ENCODE measurements around the gene C9orf85. TPM values are rescaled to one million over a fixed set of nuclear protein-coding genes. Genes with fewer than 3 reads are reported as not detected.
A peak's percentile ranks its signal among the peaks of the same experiment; 100 is the strongest.
"Not testable (repeated sequence)": the region's sequence is repeated elsewhere in the genome, so short reads cannot be mapped to it uniquely, and the experiment has no call there.

The C9orf85 gene
- total RNA-seq, 2 donors from 2014 or later, result 9.5 to 10.0 TPM

DNA sequence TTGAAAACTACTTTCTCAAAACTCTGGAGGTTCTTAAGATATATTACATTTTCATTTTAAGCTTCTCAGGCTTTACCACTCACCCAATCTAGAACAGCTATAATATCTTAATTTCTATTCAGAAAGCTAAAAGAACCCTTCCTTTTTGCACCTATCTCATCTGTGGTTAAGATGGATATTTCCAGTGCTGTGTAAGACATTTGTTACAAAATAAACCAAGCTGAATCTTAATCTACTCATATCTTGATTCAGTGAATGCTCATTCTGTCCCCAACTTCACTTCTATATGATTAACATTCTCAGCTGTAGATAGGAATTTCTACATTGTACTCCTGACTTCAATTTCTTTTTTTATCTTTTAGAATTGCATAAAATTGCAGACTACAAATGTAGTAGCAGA, 15.5 kb upstream of the C9orf85 start:
- Mint-ChIP-seq H3K27ac (no peak overlapping the region), H3K36me3 (peaks cover 0 to 25% of the 10 kb centered on the region in 2 donors), H3K9me3 (peaks cover 0 to 6% of the 10 kb centered on the region in 2 donors)
- no peak for DNase-seq (ENCODE audit: low spot score in 2 of 2)
- peak in 1 of 2 donors; percentile 78 for ATAC-seq

DNA sequence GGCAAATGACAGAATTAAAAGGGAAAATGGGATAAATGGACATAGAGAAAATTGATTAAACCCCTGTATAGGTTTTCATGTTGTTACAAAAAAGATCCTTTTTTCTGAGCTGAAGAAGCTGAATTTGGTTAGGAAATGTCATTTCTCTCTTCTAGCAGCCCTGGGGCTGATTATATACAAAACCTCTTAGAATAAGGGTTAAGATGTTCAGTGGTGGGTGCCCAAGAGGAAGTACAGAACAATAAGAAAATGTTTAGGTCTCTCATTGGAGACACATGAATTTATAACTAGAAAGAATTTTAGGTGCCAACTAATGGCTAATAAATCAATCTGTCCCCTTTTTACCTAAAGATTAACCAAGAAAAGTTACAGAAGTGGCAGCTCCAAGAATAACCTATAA, 14.7 kb upstream of the C9orf85 start:
- no peak for ATAC-seq
- peaks cover 0 to 25% of the 10 kb centered on the region in 2 donors for H3K36me3 Mint-ChIP-seq
- H3K9me3 Mint-ChIP-seq, result peaks cover 0 to 6% of the 10 kb centered on the region in 2 donors
- no peak for DNase-seq (ENCODE audit: low spot score in 2 of 2)
- H3K27ac Mint-ChIP-seq, result no peak overlapping the region

DNA sequence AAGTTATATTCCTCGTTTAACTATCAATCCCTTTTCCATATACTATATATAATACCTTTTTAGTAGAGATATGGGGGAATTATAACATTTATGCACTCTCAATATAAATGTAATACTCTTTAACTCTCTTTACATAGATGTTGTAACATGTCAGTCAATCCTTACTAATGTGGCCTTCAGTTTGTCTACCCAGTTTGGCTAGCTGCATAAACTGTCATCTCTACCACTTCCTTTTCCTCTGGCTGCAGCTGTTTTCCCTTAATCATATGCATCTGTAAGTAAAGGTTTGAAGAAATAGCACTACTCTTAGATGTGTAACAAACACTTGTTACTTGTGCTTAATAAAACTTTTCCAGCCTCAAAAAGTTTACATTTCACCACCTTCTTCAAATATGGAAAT, 13.9 kb upstream of the C9orf85 start:
- peak overlapping the region in 1 of 2 donors; percentile 66 for H3K27ac Mint-ChIP-seq
- H3K9me3 Mint-ChIP-seq, result peaks cover 0 to 6% of the 10 kb centered on the region in 2 donors
- DNase-seq (ENCODE audit: low spot score in 2 of 2), result no peak
- peak; percentile 48 to 60 for ATAC-seq
- H3K36me3 Mint-ChIP-seq, result peaks cover 0 to 25% of the 10 kb centered on the region in 2 donors

DNA sequence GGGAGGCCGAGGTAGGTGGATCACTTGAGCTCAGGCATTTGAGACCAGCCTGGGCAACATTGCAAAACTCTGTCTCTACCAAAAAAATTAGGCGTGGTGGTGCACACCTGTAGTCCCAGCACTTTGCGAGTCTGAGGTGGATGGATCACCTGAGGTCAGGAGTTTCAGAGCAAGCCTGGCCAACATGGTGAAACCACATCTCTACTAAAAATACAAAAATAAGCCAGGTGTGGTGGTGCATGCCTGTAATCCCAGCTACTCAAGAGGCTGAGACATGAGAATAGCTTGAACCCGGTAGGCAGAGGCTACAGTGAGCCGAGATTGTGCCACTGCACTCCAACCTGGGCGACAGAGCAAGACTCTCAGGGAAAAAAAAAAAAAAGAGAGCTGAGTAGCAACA, 12.7 kb upstream of the C9orf85 start:
- not testable (repeated sequence) for H3K27ac Mint-ChIP-seq; ATAC-seq; H3K9me3 Mint-ChIP-seq; DNase-seq (ENCODE audit: low spot score in 2 of 2)
- peaks cover 0 to 19% of the 10 kb centered on the region in 2 donors for H3K36me3 Mint-ChIP-seq

DNA sequence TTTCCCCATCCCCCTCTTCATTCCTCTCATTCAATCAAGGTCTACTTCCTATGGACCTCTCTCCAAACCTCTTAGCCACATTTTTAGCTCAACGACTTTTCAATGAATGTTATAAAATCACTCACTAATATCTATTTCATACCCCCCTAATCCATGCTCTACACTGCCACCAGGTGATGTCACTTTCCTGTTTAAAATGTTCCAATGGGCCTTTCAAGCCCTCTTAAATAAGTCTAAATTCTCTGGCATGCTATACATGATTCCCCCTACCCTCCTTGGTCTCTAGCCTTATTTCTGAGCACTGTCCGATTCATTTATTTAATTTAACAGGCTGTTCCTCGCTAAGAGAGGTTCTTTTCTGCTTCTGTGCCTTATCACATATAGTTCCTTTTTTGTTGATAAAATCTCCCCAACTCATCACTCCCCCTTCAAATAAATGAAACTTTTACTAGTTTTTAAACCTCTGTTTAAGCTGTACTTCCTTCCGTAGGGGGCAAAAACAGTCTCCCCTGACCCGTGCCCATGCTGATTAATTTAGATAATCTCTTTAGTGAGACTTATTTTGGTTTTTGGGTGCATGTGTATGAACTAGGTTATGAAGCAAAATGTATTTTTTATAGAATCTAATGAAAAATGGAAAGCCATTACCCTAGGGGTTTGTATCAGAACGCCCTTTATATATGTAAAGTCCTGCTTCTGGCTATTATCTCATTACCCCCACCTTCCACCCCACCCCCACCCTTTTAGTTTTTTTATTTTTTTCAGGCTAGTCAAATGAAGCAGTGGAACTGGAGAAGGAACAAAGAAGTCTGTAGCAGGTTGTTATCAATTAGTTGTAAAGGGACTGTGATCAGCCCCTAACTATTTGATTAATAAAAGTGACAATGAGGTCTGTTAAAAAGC, 9.5 kb upstream of the C9orf85 start:
- Mint-ChIP-seq H3K27ac (peak overlapping the region in 1 of 2 donors; percentile 63), H3K9me3 (peaks cover 0 to 6% of the 10 kb centered on the region in 2 donors), H3K36me3 (peaks cover 0 to 14% of the 10 kb centered on the region in 2 donors)
- ATAC-seq (no peak), DNase-seq (ENCODE audit: low spot score in 2 of 2) (no peak)

DNA sequence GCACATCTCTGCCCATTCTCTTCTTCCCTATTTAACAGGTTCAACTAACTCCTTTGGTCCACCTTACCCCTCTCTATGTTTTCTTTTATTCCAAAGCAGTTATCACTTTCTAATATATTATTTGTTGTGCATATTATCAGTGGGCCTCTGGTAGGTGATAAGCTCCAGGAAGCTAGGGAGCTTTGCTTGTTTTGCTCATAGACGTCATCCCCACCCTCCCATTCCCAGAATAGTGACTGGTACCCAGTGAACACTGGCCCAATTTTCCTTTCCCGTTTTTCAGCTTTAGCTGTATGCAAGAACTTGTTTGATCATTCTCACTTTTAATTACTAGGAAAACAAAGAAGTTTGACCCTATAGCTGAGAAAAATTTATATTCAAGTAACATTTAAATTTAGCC, 7.4 kb upstream of the C9orf85 start:
- DNase-seq (ENCODE audit: low spot score in 2 of 2) (no peak), ATAC-seq (no peak)
- no peak overlapping the region for H3K27ac Mint-ChIP-seq
- peaks cover 0 to under 1% of the 10 kb centered on the region in 2 donors for H3K36me3 Mint-ChIP-seq
- no peaks in the 10 kb centered on the region for H3K9me3 Mint-ChIP-seq

DNA sequence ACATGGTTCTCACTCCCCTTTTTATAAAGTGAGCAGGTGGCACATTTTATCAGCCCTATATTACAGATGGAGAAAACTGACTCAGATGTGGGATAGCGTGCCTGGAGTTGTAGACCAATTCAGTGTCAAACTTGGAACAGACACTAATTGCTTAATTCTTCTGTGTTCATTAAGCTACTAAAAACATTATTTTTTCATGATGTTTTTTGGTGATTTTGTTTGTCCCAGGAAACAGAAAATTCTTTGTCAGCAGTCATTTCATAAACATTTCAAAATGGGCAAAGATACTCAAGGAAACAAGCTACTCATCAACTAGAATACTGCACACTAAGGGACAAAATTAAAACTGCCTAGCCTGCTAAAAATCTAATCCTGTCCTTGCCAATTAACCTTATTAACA, 2.6 kb upstream of the C9orf85 start:
- no peaks in the 10 kb centered on the region for H3K9me3 Mint-ChIP-seq
- H3K36me3 Mint-ChIP-seq, result peaks cover 14 to 24% of the 10 kb centered on the region in 2 donors
- peak overlapping the region in 1 of 2 donors; percentile 96 for H3K27ac Mint-ChIP-seq
- no peak for DNase-seq (ENCODE audit: low spot score in 2 of 2)
- ATAC-seq, result no peak

DNA sequence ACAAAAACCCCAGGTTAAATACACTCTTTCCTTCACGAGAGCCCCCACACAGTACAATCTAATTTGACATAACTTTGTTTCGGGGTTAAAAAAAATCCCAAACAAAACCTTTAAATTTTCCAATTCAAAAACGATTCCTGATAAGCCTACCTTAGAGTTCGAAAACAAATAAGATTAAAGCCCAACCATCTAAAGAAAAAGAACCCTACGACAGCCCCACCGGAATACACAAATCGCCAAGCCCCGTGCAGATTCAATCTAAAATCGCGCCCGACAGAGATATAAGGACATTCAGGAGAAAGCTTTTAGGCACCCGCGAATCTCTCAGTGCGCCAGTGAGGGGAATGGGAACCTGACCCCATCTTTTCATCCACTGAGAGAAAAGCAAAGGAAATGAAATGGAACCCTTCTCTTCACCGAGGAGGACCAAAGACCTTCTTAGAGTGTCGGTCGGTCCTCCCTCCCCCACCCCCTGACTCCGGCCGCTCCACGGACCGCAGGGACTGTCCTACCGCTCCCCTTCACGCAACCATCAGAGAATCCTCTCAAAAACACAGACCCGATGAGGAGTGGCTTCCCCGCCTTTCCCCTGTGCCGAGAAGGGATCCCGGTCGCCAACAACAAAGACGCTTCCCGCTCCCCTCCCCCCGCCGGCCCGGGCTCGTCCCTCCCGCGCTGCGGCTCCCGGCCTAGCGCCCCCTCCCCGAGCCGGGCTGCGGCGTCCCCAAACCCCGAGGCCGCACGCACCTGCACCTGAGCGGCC, 1.4 kb upstream of the C9orf85 start:
- DNase-seq (ENCODE audit: low spot score in 2 of 2) (peak; percentile 43 to 68), ATAC-seq (no peak)
- Mint-ChIP-seq H3K36me3 (peaks cover 14 to 24% of the 10 kb centered on the region in 2 donors), H3K9me3 (no peaks in the 10 kb centered on the region), H3K27ac (peak overlapping the region; percentile 93 to 96)

DNA sequence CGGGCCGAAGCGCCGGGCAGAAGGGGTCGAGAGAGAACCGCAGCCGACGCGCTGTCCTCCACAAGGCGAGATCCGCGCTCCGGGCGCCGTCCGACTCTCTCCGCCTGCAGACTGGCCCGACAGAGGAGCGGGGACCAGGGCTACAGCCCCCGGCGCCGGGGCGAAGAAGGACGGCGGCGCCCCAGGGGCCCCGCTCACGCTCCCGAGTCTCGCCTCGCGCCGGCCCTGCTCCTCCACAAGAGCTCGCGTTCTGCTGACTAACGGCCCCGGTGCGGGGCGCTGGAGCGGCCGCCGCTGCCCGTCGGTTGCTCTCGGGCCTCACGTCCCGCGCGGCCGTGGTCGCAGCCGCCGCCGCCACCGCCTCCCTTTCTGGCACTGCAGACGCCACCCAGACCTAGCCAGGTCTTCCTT, 784 bp upstream of the C9orf85 start:
- Mint-ChIP-seq H3K9me3 (no peaks in the 10 kb centered on the region), H3K27ac (peak overlapping the region; percentile 96 to 99), H3K36me3 (peaks cover 14 to 24% of the 10 kb centered on the region in 2 donors)
- no peak for ATAC-seq
- DNase-seq (ENCODE audit: low spot score in 2 of 2), result no peak

DNA sequence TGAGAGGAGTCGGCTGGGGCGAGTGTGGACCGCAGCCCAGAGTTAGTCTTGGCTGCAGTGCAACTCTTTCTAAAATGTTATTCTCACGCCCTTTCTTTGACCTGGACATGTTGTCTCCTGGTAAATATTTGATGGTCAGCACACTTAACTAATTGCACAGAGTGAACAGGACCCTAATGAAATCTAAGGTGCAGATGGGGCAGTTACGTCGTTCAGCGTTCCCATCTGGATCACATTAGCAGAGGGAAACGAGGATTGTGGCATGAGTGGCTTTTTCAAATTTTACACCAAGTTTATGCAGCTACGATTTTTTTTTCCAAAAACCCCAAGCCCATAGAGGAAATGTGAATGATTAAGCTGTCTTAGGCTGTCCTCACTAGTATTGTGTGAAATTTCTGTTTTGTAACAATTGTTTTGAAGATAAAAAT, 483 bp downstream of the C9orf85 start:
- ATAC-seq (no peak), DNase-seq (ENCODE audit: low spot score in 2 of 2) (no peak)
- peak overlapping the region; percentile 96 to 99 for H3K27ac Mint-ChIP-seq
- H3K9me3 Mint-ChIP-seq, result no peaks in the 10 kb centered on the region
- peaks cover 14 to 24% of the 10 kb centered on the region in 2 donors for H3K36me3 Mint-ChIP-seq

DNA sequence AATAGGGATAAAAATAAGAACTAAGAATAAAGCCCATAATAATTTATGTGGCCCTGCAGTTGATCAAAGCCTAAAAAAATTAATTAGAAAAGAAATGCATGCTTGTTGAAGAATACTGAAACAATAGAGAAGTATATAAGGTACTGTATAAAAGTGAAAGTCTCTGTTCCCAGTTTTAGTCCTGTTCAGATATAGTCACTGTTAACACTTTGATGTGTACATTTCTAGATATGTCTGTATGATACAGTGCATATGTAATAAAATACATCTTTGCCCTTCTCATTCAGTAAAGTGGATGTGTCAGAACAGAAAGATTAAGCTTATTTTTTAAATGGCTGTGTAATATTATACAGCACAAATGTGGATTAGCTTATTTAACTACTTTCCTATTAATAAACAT, 4.1 kb downstream of the C9orf85 start:
- ATAC-seq, result peak in 1 of 2 donors; percentile 19
- no peaks in the 10 kb centered on the region for H3K9me3 Mint-ChIP-seq
- no peak for DNase-seq (ENCODE audit: low spot score in 2 of 2)
- H3K36me3 Mint-ChIP-seq, result peaks cover 12 to 14% of the 10 kb centered on the region in 2 donors
- H3K27ac Mint-ChIP-seq, result peak overlapping the region in 1 of 2 donors; percentile 20

DNA sequence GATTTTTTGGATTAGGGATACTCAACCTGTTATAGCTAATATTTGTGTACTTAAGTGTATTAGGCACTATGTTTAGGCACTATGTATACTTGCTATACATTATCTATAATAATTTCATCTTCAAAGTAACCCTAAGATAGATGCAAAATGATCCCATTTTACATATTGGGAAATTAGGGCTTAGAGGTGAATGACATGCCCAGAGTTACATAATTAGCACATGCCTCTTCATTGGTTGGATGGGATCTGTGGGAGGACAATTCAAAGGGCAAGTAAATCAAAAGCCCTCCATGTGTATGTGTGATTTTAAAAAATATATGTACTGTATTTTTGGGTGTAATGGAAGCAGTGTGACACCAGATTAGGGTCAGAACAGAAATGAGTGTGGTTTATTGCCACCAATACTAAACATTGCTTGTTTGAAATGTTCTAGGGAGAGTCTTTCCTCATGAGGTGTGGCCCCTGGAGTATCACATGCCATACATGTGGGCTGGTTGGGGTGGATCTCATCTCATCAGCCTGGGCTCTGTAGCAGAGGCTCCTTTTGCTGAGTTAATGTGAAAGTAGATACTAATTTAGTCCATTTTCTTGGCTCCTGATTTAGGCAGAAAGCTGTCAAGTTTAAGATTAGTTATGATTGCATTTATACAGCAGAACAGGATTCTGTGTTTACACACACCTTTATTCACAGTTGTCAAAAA, 5.5 kb downstream of the C9orf85 start:
- Mint-ChIP-seq H3K36me3 (peaks cover under 1 to 5% of the 10 kb centered on the region in 2 donors), H3K9me3 (no peaks in the 10 kb centered on the region), H3K27ac (peak overlapping the region in 1 of 2 donors; percentile 69)
- ATAC-seq (peak; percentile 55 to 94), DNase-seq (ENCODE audit: low spot score in 2 of 2) (peak in 1 of 2 donors; percentile 37)

DNA sequence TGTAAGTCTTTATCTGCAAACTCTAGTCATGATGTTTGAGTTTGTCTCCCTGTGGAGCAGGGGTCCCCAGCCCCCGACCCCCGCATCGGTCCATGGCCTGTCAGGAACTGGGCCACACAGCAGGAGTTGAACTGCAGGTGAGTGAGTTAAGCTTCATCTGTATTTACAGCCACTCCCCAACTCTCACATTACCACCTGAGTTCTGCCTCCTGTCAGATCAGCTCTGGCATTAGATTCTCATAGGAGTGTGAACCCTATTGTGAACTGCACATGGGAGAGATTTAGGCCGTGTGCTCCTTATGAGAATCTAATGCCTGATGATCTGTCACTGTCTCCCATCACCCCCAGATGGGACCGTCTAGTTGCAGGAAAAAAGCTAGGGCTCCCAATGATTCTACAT, 7.0 kb downstream of the C9orf85 start:
- DNase-seq (ENCODE audit: low spot score in 2 of 2), result no peak
- no peaks in the 10 kb centered on the region for H3K9me3 Mint-ChIP-seq
- peaks cover 4 to 5% of the 10 kb centered on the region in 2 donors for H3K36me3 Mint-ChIP-seq
- no peak overlapping the region for H3K27ac Mint-ChIP-seq
- ATAC-seq, result no peak

DNA sequence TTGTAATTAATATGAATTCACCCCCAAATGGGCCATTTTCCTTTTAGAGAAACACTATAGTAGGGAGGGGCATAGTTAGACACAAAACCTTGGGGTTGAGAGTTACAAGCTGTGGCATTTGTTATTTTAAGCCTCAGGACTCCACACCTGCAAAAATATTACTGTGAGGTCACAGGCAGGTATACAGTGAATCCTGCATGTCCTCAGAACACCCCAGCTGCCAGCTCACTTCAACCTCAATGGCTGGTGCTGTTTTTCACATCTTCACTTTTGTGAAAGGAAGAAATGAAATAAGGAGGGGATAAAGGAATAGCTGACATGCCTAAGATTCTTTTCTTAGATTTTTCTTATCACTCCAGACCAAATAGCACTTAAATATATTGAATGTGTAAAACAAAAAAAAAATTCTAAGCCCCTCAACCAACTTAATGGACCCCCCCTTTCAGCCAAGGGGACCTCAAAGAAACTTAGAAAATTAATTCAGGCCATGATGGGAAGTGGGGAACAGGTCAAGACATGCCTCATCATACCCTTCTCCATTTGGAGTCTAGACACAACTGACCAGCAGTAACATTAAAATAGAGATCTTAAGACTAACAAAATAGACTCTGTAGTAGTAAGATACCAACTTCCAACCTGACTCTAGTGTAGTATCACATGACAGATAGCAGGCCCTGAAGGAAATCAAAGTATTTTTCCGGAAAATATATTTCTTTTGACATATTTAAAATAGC, 9.2 kb downstream of the C9orf85 start:
- ATAC-seq (no peak), DNase-seq (ENCODE audit: low spot score in 2 of 2) (no peak)
- Mint-ChIP-seq H3K9me3 (no peaks in the 10 kb centered on the region), H3K36me3 (peaks cover 4 to 5% of the 10 kb centered on the region in 2 donors), H3K27ac (no peak overlapping the region)

DNA sequence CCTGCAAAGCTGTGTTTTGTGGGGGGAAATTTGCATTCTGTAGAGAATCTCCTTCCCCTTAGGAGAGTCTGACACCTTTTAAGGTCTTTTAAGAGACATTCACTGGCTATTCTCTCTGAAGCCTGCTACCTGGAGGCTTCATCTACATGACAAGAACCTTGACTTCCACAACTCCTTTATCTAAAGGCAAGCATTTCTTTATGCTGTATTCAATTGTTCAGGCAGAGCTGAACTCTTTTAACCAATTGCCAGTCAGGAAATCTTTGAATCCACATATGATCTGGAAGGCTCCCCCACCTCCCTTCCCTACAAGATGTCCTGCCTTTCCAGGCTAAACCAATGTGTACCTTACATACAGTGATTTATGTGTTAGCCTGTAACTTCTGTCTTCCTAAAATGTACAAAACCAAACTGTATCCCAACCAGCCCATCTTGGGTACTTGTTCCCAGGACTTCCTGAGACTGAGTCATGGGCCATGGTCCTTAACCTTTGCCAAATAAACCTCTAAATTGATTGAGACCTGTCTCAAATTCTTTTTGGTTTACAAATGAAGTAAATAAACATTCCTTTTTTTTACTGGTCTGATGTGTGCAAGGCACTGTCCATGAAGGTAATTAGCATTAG, 9.9 kb downstream of the C9orf85 start:
- Mint-ChIP-seq H3K27ac (no peak overlapping the region), H3K9me3 (no peaks in the 10 kb centered on the region), H3K36me3 (peaks cover 4 to 5% of the 10 kb centered on the region in 2 donors)
- DNase-seq (ENCODE audit: low spot score in 2 of 2) (no peak), ATAC-seq (no peak)

DNA sequence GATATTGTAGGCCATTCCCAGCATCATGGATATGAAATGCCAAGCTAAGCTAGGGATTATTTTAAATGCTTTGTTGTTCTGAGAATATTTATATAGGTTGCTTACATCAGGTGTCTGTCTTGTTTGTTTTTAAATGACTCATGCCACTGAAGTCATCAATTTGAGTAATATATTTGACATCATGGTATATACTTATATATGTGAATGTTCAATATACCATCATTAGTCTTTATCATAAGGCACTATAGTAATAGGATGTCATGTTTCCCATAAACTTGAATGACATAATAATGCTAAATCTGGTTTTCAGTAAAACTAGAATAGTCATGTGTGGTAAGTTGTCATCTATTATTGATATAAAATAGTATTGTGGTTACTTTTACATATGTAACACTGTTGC, 13.1 kb downstream of the C9orf85 start:
- Mint-ChIP-seq H3K36me3 (peaks cover 0 to 5% of the 10 kb centered on the region in 2 donors), H3K9me3 (no peaks in the 10 kb centered on the region), H3K27ac (no peak overlapping the region)
- DNase-seq (ENCODE audit: low spot score in 2 of 2) (no peak), ATAC-seq (no peak)

Measured in activated naive CD4-positive, alpha-beta T cell treated with anti-CD3 and anti-CD28 coated beads, Interleukin-2, amount 50 U/mL, for 72 hours (primary cell).